ENCODE data around the gene IGFBP3. TPM values are rescaled to one million over a fixed set of nuclear protein-coding genes. Genes with fewer than 3 reads are reported as not detected.

Gene IGFBP3
- total RNA-seq, 1 experiment from 2014 or later: 2.9 TPM

DNA sequence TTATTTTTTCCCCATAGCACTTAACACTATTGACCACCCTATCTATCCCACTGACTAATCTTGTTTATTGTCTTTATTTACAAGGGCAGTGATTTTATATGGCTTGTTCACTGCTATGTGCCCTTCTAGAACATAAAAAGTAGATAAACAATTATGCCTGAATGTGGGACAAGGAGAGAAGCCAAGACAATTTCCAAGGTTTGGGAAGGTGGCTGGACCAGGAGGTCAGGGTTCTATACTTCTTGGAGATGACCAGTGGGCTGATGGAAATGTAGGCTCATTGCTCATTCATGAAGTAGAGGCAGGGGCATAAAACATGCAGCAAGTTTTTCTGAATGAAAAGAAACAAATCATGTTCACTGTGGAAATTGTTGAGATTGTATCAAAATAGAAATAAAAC, 11.5 kb downstream of the IGFBP3 start:
- Mint-ChIP-seq H3K4me3 (no peak overlapping the region), H3K27ac (no peak overlapping the region), H3K36me3 (no peaks in the 10 kb centered on the region), H3K9me3 (no peaks in the 10 kb centered on the region), H3K4me1 (peaks cover 3% of the 10 kb centered on the region; the same call in 1 of the 2 replicates), H3K27me3 (ENCODE audit: low read depth) (peaks cover 5% of the 10 kb centered on the region; the same call in 1 of the 2 replicates)
- DNase-seq (ENCODE audit: low spot score): no peak
- ChIA-PET POLR2A (no interaction called here), CTCF (no interaction called here)
- TF ChIP-seq PRRX2 (CRISPR knock-in tag; IDR thresholded peaks at IDR 0.05) (no peak), HMGXB4 (CRISPR knock-in tag; IDR thresholded peaks at IDR 0.05) (no peak), USF1 (CRISPR knock-in tag; IDR thresholded peaks at IDR 0.05) (no peak), ZNF423 (CRISPR knock-in tag; IDR thresholded peaks at IDR 0.05) (no peak), CBFB (CRISPR knock-in tag; IDR thresholded peaks at IDR 0.05; ENCODE audit: low read depth) (no peak), PREB (CRISPR knock-in tag; IDR thresholded peaks at IDR 0.05; ENCODE audit: borderline replicate concordance) (no peak), ZNF416 (CRISPR knock-in tag; IDR thresholded peaks at IDR 0.05) (no peak)
- TF ChIP-seq, protein P1, sequence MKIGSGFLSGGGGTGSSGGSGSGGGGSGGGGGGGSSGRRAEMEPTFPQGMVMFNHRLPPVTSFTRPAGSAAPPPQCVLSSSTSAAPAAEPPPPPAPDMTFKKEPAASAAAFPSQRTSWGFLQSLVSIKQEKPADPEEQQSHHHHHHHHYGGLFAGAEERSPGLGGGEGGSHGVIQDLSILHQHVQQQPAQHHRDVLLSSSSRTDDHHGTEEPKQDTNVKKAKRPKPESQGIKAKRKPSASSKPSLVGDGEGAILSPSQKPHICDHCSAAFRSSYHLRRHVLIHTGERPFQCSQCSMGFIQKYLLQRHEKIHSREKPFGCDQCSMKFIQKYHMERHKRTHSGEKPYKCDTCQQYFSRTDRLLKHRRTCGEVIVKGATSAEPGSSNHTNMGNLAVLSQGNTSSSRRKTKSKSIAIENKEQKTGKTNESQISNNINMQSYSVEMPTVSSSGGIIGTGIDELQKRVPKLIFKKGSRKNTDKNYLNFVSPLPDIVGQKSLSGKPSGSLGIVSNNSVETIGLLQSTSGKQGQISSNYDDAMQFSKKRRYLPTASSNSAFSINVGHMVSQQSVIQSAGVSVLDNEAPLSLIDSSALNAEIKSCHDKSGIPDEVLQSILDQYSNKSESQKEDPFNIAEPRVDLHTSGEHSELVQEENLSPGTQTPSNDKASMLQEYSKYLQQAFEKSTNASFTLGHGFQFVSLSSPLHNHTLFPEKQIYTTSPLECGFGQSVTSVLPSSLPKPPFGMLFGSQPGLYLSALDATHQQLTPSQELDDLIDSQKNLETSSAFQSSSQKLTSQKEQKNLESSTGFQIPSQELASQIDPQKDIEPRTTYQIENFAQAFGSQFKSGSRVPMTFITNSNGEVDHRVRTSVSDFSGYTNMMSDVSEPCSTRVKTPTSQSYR (CRISPR knock-in tag; IDR thresholded peaks at IDR 0.05): no peak
- no peak for ATAC-seq

DNA sequence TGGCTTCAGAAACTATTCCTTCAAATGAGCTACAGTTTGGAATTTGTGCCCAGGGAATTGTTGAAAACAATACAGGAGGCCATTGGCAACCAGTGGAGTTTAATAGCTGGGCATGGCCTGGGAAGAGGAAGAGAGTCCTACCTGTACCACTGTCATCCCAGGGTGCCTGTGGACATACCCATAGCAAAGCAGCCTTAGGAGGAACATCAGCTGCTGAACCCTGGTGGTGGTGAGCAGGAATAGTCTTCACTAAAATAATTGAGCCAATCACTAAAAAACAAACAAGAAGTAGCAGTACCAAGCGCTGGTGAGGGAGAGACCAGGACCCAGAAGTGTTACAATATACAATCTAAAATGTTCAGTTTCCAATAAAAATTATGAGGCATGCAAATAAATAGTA, 18.3 kb downstream of the IGFBP3 start:
- CTCF ChIA-PET: interaction anchor here (0.5 to 1.9 kb wide), 5 partner anchors 12 to 1774 kb away, joined by 4 to 9 read pairs (median 7); no protein-coding TSS in a partner anchor
- Mint-ChIP-seq H3K4me3 (no peak overlapping the region), H3K4me1 (peaks cover 3% of the 10 kb centered on the region; the same call in 1 of the 2 replicates), H3K27ac (no peak overlapping the region), H3K36me3 (no peaks in the 10 kb centered on the region), H3K9me3 (no peaks in the 10 kb centered on the region), H3K27me3 (ENCODE audit: low read depth) (peaks cover 8% of the 10 kb centered on the region; the same call in 1 of the 2 replicates)
- TF ChIP-seq PREB (CRISPR knock-in tag; IDR thresholded peaks at IDR 0.05; ENCODE audit: borderline replicate concordance) (no peak), KAT7 (CRISPR knock-in tag; IDR thresholded peaks at IDR 0.05; ENCODE audit: borderline replicate concordance) (no peak), ZNF671 (CRISPR knock-in tag; IDR thresholded peaks at IDR 0.05) (no peak), JAZF1 (CRISPR knock-in tag; IDR thresholded peaks at IDR 0.05) (no peak), MXD4 (CRISPR knock-in tag; IDR thresholded peaks at IDR 0.05; ENCODE audit: borderline replicate concordance) (no peak)
- TF ChIP-seq, protein P2, sequence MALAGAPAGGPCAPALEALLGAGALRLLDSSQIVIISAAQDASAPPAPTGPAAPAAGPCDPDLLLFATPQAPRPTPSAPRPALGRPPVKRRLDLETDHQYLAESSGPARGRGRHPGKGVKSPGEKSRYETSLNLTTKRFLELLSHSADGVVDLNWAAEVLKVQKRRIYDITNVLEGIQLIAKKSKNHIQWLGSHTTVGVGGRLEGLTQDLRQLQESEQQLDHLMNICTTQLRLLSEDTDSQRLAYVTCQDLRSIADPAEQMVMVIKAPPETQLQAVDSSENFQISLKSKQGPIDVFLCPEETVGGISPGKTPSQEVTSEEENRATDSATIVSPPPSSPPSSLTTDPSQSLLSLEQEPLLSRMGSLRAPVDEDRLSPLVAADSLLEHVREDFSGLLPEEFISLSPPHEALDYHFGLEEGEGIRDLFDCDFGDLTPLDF (CRISPR knock-in tag; IDR thresholded peaks at IDR 0.05): no peak
- POLR2A ChIA-PET: no interaction called here
- DNase-seq (ENCODE audit: low spot score): no peak
- ATAC-seq: peak; percentile 74
